GM21825 (cell line): Measurements from ENCODE around the gene RUVBL2.

ENCODE experiments used
- ATAC-seq: cut with Tn5 transposase; IDR thresholded peaks from one replicate; pipeline ENCODE4 v1.9.1; 2021; ENCODE audit warnings: mild to moderate bottlenecking, moderate library complexity; ENCODE audit not compliant: unreplicated experiment

RUVBL2 gene

GRCh38 chr19:48993175-48994034 lies at the start of gene RUVBL2, which contains the start of gene GYS1:
TSS of gene RUVBL2 (plus strand) at chr19:48993887. CDS start at chr19:48993912, 25 bp downstream.
TSS of gene GYS1 (minus strand) at chr19:48993309. CDS start at chr19:48993112, 197 bp downstream.
- peak; percentile 76 for ATAC-seq

DNA sequence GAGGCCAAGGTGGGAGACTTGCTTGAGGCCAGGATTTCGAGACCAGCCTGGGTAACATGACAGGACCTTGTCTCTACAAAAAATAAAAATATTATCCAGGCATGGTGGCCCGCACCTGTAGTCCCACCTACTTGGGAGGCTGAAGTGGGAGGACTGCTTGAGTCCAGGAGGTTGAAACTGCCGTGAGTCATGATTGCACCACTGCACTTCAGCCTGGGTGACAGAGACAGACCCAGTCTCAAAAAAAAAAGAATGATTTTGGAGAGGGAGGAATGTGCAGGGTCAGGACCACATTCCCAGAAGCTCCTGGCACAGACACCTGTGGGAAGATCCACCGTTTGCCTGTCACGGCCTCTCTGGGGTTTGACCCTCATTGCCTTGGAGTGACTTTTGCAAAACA lies 48.3 kb upstream of the RUVBL2 start:
- no peak for ATAC-seq

DNA sequence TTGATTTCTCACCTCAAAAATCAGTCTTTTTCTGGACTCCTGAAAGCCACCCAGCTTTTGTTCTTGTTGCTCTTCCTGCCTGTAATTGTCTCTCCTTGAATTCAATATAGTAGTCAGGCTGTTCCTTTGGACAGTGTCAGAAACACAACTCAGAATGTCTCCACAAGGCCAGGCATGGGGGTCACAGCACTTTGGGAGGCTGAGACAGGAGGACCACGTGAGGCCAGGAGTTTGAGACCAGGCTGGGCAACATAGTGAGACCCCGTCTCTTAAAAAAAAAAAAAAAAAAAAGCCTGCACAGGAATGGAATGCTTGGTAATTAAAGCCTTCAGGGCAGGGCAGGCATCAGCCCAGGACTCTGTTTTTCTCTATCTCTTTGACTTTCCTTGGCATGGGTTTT lies 47.9 kb upstream of the RUVBL2 start:
- no peak for ATAC-seq

DNA sequence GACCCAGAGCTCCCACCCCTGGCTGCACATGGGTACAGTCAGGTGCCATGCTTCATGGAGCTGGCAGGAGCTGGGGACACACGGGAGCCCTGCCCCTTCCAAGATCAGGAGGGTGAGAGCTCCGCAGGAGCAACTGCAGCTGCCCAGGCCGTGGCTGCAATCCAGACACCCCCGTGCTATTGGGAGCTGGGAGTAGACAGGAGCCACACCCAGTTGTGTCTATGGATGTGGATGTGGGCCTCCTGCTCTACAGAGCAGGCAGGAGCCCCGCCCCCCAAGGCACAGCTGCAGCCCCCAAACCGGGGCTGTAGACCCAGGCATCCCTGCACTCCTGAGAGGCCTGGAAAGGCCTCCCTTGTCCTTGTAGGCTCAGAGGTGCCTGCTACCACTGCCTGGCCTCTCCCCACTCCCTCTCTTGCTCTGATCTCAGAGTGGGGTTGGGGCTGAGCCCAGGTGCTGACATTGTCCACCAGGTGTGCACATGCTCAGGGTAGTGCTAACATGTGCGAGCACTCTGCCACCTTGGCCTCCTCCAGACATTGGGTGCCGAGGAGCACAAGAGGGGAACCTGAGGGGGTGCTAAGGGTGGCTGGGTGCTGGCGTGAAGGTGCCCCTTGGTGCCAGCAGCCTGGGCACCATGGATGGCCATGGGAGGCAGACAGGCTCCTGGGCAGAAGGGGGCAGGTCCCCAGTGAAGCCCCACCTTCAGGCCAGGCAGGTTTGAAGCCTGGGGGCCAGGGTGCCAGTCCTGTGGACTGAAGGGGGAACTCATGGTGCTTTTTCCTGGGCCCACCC lies 47.0 kb upstream of the RUVBL2 start:
- ATAC-seq = no peak

DNA sequence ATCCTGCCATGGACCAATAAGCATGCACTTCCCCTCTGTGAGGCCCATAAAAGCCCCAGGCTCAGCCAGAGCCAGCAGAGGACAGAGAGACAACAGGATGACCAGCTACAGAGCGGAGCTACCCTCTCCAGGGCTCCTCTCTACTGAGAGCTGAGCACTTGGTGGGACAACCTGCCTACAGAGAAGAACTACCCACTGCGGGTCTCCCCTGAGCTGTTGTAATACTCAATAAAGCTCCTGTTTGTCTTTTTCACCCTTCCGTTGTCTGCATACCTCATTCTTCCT lies 46.5 kb upstream of the RUVBL2 start:
- ATAC-seq = no peak

DNA sequence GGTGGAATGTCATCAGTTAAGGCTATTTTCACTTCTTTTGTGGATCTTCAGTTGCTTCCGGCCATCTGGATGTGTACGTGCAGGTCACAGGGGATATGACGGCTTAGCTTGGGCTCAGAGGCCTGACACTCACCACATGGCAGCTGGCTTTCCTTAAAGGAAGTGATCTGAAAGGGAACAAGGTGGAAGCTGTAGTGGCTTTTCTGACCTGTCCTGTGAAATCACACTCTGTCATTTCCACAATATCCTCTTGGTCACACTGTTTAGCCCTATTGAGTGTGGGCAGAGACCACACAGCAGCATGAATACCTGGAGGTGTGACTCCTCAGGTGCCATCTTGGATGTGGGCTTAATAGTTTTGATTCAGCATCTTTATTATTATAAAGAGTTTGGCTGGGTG lies 43.5 kb upstream of the RUVBL2 start:
- ATAC-seq = no peak

- ATAC-seq = no peak
Observed at GRCh38 chr19:48950830-48951519, 42.7 kb upstream of the RUVBL2 start.

DNA sequence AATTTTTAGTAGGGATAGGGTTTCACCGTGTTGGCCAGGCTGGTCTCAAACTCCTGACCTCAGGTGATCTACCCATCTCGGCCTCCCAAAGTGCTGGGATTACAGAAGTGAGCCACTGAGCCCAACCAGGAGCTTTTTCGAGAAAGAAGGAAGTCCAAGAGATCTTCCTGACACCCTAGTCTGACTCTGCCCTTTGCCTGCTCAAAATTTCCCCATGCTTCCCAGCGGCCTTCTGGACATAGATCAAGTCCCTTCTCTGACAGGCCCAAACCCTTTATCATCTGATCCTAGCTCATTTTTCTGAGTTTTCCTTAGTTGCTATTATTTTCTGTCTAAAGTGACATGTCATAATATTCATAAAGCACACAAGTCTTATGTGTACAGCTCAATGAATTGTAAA lies 40.5 kb upstream of the RUVBL2 start:
- ATAC-seq = no peak

DNA sequence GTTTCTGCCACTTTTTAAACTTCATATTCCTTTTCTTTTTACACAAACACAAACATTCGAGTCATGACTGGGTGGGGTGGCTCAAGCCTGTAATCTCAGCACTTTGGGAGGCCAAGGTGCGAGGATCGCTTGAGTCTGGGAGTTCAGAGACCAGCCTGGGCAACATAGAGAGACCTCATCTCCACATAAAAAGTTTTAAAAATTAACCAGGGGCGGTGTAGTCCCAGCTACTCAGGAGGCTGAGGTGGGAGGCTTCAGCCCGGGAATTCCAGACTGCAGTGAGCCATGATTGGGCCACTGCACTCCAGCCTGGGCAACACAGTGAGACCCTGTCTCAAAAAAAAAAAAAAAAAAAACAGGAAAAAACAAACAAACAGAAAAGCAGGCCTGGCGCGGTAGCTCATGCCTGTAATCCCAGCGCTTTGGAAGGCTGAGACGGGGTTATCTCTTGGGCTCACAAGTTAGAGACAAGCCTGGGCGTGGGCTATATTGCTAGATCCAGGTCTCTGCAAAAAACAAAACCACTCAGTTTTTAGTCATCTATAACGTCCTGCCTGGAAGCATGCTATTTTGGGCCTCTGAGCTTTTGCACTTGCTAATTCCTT lies 39.6 kb upstream of the RUVBL2 start:
- ATAC-seq = no peak

DNA sequence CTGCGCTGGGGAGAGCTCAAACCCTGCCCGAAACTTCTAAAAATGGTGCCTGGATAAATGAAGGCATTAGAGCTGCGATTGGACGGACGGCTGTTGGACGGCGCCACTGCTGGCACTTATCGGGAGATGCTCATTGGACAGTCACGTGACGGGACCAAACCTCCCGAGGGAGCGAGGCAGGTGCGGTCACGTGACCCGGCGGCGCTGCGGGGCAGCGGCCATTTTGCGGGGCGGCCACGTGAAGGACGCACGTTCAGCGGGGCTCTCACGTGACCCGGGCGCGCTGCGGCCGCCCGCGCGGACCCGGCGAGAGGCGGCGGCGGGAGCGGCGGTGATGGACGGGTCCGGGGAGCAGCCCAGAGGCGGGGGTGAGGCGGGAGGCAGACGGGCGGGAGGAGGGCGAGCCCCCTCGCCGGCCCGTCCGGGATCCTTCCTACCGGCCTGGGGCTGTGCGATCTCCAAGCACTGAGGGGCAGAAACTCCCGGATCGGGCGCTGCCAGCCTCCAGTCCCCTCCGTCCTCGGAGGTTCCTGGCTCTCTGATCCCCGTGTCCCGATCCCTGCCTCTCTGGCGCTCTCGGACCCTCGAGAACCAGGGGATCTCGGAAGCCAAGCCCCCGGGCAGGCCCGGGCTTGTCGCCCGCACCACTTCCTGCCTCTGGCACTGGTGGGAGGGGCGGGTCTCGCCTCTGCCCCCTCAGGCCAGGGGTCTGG lies 38.9 kb upstream of the RUVBL2 start, which contains the start of gene BAX:
Gene BAX (plus strand): TSS at position 281 of the 713 bp plus-strand sequence. CDS start 54 bp downstream, at position 335.
- peak; percentile 81 for ATAC-seq

DNA sequence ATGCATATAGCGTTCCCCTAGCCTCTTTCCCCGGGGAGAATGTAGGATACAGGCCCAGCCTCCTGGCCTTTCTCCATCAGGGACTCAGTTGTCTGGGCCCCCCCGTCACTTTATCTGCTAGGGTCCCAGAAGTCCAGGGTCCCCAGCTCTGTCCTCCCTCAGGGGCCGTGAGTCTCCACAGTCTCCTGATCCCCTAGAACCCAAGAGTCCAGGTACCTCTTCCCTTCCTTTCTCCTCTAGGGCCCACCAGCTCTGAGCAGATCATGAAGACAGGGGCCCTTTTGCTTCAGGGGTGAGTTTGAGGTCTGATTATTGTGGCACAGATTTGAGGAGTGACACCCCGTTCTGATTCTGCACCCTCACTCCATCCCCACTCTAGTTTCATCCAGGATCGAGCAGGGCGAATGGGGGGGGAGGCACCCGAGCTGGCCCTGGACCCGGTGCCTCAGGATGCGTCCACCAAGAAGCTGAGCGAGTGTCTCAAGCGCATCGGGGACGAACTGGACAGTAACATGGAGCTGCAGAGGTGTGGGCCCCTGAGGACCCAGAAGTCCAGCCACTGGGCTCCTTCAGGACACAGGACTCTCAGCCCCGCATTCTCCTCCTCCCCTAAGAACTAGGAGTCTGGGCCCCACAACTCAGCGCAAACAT lies 38.3 kb upstream of the RUVBL2 start:
- no peak for ATAC-seq

- no peak for ATAC-seq
Observed at GRCh38 chr19:48958006-48958405, 35.7 kb upstream of the RUVBL2 start.

DNA sequence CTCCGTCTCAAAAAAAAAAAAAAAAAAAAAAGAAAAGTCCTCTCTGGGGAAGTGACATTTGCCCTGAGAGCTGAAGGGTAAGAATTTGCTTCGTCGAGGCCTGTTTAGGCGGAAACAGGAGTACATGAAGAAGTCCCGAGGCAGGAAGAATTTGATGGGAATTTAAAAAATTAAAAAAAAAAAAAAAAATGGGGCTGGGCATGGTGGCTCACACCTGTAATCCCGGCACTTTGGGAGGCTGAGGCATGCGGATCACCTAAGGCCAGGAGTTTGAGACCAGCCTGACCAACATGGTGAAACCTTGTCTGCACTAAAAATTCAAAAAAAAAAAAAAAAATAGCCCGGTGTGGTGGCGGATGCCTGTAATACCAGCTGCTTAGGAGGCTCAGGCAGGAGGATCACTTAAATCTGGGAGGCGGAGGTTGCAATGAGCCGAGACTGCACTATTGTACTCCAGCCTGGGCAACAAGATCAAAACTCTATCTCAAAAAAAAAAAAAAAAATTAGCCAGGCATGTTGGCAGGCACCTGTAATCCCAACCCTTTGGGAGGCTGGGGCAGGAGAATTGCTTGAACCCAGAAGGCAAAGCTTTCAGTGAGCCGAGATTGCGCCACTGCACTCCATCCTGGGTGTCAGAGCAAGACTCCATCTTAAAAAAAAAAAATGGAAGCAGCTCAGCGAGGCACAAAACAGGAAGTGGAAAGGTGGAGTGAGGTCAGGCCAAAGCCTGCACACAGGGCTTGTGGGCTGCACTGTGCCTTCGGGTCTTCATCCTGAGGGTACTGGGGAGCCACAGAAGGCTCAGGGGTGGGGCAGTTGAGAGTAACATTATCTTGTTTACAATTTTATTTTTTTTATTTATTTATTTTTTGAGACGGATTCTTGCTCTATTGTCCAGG lies 34.1 kb upstream of the RUVBL2 start:
- no peak for ATAC-seq

GRCh38 chr19:48961051-48961649 lies 32.5 kb upstream of the RUVBL2 start:
- ATAC-seq = no peak

GRCh38 chr19:48961673-48962028 lies 32.0 kb upstream of the RUVBL2 start:
- no peak for ATAC-seq

GRCh38 chr19:48962029-48962848 lies 31.4 kb upstream of the RUVBL2 start:
- ATAC-seq = peak; percentile 25

DNA sequence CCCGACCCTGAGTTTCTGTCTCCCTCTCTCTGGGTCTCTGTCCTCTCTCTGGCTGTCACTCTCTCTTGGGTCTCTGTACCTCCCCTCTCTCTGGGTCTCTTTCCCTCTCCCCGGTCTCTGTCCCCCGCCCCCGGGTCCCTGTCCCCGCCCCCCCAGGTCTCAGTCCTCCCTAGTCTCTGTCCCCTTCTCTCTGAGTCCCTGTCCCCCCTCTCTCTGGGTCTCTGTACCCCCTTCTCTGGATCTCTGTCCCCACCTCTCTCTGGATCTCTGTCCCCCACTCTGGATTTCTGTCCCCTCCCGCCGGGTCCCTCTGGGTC lies 30.9 kb upstream of the RUVBL2 start:
- ATAC-seq = no peak
